CD1c-positive myeloid dendritic cell (primary cell): ENCODE measurements around the gene CILP.
"Not testable (repeated sequence)": the region's sequence is repeated elsewhere in the genome, so short reads cannot be mapped to it uniquely, and the experiment has no call there.

Source experiments
- DNase-seq: peaks from one replicate; pipeline ENCODE4 v3.0.0-alpha.2; 2016; ENCODE audit errors: extremely low spot score

The CILP gene

DNA sequence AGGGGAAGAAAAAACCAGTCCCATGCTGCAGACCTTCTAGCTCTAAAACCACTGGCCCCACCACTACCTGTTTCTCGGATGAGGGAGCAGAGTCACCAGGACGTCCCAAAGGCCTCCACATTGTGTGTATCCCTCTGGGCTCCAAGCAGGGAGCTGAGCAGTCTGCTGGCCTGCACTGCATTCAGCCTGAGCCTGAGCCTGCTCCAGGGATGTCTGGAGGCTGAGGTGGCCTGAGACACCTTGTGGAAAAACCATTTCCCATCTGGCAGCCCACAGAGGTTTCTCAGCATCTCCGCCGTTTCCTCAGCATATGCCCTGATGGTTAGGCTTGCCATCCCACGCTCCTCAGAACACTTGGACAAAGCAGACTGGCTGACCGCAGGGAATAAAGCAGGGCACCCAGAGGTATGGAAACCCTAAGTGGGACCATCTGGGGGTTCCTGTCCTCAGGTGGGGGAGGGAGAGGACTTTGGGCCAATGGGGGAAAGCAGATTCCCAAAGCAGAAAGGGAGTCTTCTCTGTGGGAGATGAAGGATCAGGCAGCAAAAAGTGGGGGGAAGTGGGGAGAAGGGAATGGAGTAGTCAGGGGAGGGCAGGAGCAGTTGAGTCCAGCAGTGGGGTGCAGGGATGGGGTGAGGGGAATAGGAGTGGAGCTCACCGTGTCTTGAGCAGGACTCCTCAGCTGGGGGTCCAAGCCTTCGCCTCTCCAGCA is at the start of gene CILP:
TSS of gene CILP (minus strand) at position 704 of the 712 bp plus-strand sequence. CDS start 1,718 bp downstream, outside the sequence.
- DNase-seq = no peak

- no peak for DNase-seq
Observed at GRCh38 chr15:65260968-65261367, 49.7 kb upstream of the CILP start.

DNA sequence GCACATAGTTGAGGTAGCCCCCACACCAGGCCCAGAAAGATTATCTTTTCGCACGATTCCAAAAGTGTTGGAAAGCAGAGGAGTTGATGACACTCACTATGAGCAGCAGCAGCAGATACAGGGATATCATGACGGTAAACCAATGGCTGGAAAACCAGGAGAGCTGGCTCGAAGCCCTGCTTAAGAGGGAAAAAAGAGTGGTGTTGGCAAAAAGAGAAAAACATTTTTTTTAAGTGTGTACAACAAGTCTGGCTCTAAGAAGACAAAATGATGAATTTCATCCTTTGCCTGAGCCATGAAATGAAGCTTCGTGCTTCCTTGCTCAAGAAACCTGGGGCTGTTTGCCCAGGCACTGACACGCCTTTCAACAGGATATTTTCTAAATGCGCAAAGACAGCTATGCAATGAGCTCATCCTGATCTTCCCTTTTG is 48.1 kb upstream of the CILP start:
- DNase-seq = no peak

- no peak for DNase-seq
Observed at GRCh38 chr15:65258375-65259262, 47.3 kb upstream of the CILP start.

DNA sequence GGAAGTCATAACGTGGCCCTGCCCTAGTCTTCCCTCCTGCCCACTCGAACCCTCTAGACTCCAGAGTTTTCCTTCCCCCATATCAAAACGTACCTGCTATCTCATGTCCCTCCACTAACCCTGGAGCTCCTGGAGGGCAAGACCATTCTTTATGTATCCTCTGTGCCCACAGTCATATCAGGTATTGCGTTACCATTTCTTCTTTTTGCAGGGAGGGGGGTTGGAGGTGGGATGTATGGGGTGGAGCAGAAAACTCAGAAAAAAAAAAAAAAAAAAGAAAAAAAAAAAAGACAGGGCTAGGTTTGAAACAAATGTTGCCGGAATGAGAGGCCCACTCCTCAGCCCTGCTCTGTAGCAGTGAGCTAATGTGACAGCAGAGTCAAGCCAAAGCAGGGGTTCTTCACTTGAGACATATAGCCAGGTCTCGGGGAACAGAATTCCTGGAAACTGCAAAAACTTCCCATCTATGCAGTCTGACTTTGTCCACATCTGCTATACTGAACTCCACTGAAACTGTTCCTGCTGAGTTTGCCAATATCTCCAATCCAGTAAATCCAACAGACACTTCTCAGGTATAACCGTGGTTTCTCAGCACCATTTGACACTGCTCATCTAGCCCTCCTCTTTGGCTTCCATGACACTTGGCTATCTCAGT is 44.3 kb upstream of the CILP start:
- DNase-seq = no peak

DNA sequence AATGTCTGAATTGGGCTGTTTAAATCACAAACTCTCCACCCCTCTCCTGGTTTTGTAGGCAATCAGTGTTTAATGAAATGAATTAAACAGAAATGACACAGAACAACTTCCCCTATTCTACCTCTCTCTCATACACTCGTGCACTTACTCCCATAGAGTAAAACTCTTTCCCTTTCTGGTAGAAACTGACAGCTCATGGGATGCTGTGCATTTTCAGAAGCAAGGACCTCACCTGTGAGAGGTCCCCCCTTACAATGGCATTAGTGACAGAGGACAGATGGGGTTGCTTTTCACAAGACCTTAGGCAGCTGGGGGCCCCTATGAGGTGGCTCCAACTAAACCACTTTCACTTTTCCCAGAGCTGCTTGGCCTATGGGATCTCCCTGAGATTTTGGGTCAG is 43.5 kb upstream of the CILP start:
- DNase-seq = no peak

DNA sequence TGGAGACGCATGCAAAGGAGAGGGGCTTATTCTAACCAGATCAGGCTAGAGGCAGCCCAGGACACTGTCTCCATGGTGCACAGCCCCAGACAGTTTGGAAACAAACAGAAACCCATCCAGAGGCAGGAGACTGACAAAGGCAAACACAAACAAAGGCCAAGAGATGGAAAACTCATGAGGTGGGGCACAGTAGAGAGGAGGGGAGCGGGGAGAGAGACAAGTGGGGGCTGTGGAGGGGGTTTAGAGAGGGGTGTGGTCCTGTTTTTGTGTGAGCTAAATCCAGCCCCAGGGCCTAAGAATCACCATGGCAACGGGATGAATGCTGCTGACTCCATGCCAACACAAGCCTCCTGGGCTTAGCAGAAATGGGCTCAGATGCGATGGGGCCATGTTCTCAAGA is 43.1 kb upstream of the CILP start:
- DNase-seq = no peak

DNA sequence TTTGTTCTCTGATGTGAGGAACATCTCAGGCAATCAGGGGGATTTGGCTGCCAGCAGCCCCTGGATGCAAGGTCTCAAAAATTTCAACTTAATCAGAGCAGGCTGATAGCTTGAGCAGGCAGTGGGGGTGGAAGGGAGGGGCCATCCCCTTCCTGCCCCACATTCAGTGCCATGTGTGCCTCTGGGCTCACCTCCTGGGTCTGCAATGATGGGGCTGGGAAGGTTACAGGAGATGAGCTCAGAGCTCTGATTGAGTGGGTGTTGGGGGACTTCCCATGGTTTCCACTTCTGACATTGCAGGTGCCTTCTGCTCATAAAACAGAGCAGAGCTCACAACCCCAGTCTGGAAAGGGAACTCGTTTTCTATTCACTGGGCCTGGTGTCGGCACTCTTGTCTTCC is 38.4 kb upstream of the CILP start:
- no peak for DNase-seq

DNA sequence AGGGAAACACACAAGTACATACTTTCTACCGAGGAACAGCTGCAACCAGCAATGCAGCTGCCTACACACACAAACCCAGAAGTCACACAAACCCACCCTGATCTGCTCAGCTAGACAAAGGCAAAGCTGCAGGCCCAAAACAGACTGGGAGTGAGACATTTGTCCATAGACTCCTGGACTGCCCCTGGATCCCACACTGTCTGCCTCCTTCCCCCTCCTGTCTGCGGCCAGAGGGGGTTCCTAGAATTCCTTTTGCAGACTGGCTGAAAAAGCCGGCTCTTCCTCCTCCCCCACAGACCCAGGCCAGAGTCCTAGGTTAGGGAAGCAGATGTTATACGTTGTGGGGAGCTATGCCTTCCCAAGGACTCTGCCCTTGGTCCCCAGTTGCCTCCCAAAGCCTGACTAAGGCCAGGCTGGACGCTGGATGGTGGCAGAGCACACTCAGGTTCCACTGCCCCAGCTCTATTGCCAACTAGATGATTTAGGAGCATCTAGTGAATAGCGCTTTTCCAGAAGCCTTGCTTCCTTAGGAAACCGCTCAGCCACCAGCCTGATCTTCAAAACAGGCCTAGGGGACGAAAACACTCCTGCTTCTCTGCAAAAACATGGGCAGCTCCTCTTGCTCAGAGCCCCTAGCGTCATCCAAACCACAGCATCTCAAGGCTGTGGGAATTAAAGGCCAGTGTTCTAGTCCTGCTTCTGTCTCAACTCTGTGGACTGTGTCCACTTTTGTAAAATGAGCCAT is 37.4 kb upstream of the CILP start:
- DNase-seq = no peak

GRCh38 chr15:65246939-65247338 is 35.7 kb upstream of the CILP start:
- no peak for DNase-seq

DNA sequence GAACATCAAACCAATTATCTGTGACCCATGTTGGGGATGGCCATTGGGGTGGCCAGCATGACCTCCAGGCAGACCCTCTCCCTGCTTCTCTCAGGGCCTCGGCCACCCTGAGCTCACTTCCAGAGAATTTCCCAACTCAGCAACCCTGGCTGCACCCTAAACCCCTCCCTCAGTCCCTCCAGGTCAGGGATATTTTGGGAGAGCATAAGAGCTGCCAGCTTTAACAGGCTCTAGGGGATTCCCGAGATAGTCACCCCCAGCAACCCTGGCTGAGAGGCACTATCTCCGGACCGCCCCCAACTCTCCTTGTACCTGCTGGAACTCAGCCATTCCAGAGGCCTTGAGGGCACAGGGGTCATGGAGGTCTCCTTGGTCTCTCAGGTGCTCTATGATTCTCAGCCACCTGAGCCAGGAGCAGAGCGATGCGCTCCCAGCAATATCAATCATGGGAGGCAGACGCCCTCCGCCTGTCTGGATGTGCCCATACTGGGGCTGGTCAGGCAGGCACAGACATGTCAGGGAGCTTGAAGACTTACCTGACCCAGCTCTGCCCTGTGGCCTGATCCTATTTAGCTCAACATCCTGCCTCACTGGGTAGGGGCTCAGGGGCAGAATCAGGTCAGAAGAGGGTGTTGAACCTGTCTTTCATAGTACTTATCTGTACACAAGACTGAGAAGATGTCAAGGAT is 34.9 kb upstream of the CILP start:
- DNase-seq = no peak

DNA sequence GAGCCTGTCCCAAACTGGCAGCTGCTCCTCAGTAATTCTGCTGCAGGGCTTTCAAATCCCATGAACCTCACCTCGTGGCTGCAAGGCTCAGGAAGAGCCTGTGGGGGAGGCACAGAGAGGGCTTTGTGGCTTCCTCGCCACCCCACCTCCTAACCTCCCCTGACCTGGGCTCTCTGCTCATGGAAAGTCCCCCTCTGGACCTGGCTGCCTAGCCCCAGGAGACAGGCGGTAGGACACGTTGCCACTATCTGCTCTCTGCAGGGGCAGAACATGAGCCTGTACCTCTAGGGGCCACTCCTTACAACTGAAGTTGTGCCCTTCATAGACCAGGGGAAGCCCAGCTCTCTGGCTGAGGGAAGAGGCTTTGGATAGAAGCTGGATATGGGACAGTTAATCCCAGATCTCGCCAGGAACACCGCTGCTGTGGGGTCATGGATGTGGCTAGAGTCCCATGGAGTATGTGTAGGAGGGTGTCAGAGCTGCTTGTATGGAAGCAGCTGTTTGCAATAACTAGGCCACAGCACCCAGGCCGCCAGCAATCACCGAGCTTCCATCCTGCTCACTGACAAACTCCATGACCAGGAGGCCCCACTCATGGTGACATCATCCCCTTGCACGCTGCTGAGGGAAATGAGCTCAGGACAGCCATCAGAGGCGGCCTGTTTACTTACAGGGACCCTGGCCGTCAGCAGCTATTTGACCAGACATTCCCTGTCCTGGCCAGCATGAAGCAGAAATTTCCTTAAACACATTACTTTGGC is 34.0 kb upstream of the CILP start:
- no peak for DNase-seq

GRCh38 chr15:65244638-65245037 is 33.4 kb upstream of the CILP start:
- no peak for DNase-seq

GRCh38 chr15:65236443-65236842 is 25.2 kb upstream of the CILP start:
- DNase-seq = not testable (repeated sequence)

GRCh38 chr15:65233696-65234095 is 22.4 kb upstream of the CILP start:
- no peak for DNase-seq

DNA sequence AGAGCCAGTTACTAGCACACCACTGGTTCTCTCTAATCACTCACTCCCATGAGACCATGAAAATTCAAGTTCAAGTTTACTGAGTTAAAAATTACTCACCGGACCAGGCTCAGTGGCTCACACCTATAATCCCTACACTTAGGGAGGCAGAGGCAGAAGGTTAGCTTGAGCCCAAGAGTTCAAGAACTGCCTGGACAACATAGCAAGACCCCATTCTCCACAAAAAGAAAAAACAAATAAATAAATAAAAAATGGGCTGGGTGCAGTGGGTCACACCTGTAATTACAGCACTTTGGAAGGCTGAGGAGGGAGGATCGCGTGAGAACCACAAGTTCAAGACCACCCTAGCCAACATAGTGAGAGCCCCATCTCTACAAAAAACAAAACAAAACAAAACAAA is 21.2 kb upstream of the CILP start:
- no peak for DNase-seq

GRCh38 chr15:65231306-65231705 is 20.0 kb upstream of the CILP start:
- no peak for DNase-seq

DNA sequence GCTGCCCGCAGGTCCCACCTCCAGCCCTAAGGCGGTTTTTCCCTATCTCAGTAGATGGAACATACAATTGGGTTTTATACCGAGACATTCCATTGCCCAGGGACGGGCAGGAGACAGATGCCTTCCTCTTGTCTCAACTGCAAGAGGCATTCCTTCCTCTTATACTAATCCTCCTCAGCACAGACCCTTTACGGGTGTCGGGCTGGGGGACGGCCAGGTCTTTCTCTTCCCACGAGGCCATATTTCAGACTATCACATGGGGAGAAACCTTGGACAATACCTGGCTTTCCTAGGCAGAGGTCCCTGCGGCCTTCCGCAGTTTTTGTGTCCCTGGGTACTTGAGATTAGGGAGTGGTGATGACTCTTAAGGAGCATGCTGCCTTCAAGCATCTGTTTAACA is 15.6 kb upstream of the CILP start:
- not testable (repeated sequence) for DNase-seq

DNA sequence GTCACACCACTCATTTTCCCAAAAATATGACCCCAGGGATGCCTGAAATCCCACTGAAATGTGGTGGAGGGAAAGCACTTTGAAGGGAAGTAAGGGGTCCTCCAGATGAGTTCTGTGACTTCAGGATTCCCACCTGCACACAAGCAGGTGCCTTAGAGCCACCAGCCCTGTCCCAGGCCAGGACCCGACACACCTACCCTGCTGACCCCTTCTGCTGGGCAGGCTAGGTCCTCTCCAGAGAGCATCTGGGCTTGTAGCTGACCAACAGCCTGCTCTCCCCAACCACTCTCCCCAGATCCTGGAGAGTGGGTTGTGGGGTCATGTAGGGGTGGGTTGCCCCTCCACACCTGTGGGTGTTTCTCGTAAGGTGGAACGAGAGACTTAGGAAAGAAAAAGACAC is 14.9 kb upstream of the CILP start:
- no peak for DNase-seq

GRCh38 chr15:65223996-65224395 is 12.7 kb upstream of the CILP start:
- DNase-seq = no peak

DNA sequence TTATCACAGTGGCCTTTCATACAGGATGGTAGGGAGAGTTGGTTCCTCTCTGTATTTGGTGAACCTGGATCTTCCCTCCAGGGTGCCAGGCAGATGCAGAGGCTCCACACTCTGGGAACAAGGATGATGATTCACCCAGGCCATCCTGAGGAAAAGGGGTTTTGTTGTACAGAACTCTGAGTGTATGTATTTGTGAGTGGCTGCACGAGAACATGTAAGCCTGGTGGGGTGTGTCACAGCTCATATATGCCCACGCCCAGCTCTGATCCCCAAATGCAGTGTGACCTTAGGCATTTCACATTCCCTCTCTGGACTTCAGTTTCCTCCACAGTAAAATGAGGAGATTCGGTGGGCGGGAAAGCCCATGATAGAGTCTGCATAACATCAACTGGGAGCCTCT is 11.6 kb upstream of the CILP start:
- DNase-seq = no peak
